H1 (cell line): ENCODE data around the gene CEP72. TPM values are rescaled to one million over a fixed set of nuclear protein-coding genes. Genes with fewer than 3 reads are reported as not detected.

Experiments used
- CTCF ChIA-PET: fragments of 300-600 bp; sonication (Branson Sonifier 250); formaldehyde crosslinking; loops from one replicate; lab custom pipeline; 2021; ENCODE audit not compliant: partially characterized antibody; lab: Charles Lee
- POLR2A ChIA-PET: fragments of 300-600 bp; sonication (Branson Sonifier 250); formaldehyde crosslinking; loops from one replicate; lab custom pipeline; 2021; ENCODE audit warnings: inconsistent platforms; ENCODE audit not compliant: partially characterized antibody; lab: Charles Lee
- DNase-seq, 2 experiments: peaks; one replicate each; pipeline versions ENCODE4 v3.0.0 to v3.0.0-alpha.2; 2010 to 2022; ENCODE audit warnings: low spot score in 2 of 2, low read depth in 1 of 2, mixed read lengths in 1 of 2
- FAIRE-seq: peaks from 2 replicates; lab custom pipeline; 2011; peaks lifted over from hg19 to GRCh38; lab: Jason Lieb, UNC
- H2AFZ ChIP-seq: 2 replicates; pipeline ENCODE4 v1.8.1; 2012; ENCODE audit warnings: low read length, inconsistent platforms
- H2AK5ac ChIP-seq: 2 replicates; pipeline ENCODE4 v1.6.1; 2013; ENCODE audit warnings: low read depth, low read length
- H2BK120ac ChIP-seq: replicated peaks from 2 replicates; pipeline ENCODE3; 2013; ENCODE audit warnings: low read depth, low read length, inconsistent platforms
- H2BK12ac ChIP-seq: 2 replicates; pipeline ENCODE4 v1.6.1; 2013; ENCODE audit warnings: low read depth, low read length
- H2BK15ac ChIP-seq: 2 replicates; pipeline ENCODE4 v1.6.1; 2013; ENCODE audit warnings: low read length
- H2BK20ac ChIP-seq: 2 replicates; pipeline ENCODE4 v1.6.1; 2013; ENCODE audit warnings: low read length
- H2BK5ac ChIP-seq: 2 replicates; pipeline ENCODE4 v1.6.1; 2013; ENCODE audit warnings: low read depth, low read length
- H3K14ac ChIP-seq: 2 replicates; pipeline ENCODE4 v1.6.1; 2013; ENCODE audit warnings: inconsistent platforms; ENCODE audit not compliant: insufficient read length
- H3K18ac ChIP-seq: 2 replicates; pipeline ENCODE4 v1.6.1; 2013; ENCODE audit warnings: low read length; ENCODE audit errors: extremely low read depth
- H3K23ac ChIP-seq: 2 replicates; pipeline ENCODE4 v1.6.1; 2013; ENCODE audit warnings: inconsistent platforms; ENCODE audit not compliant: insufficient read length
- H3K23me2 ChIP-seq: 2 replicates; pipeline ENCODE4 v1.6.1; 2013; ENCODE audit warnings: low read depth, low read length
- H3K27ac ChIP-seq: 2 replicates; pipeline ENCODE4 v1.6.1; 2011; ENCODE audit warnings: low read depth, low read length, inconsistent platforms
- H3K27me3 ChIP-seq, 4 experiments: replicated peaks in 1 of 4; 1 replicate in 1 of 4; 2 replicates in 3 of 4; pipeline versions ENCODE4 v1.6.1 to v1.8.1; 2011 to 2013; ENCODE audit warnings: low read length in 3 of 4, mild to moderate bottlenecking in 3 of 4, inconsistent platforms in 2 of 4, mixed read lengths in 2 of 4, moderate library complexity in 1 of 4; ENCODE audit not compliant: control insufficient read depth in 3 of 4, insufficient read depth in 3 of 4; ENCODE audit errors: extremely low read depth in 1 of 4
- H3K36me3 ChIP-seq, 4 experiments: 2 replicates each; pipeline versions ENCODE4 v1.6.1 to v1.8.1; 2011 to 2013; ENCODE audit warnings: mild to moderate bottlenecking in 4 of 4, low read length in 3 of 4, moderate library complexity in 2 of 4, control low read depth in 1 of 4, inconsistent platforms in 1 of 4; ENCODE audit not compliant: insufficient read depth in 4 of 4, control insufficient read depth in 2 of 4
- H3K4ac ChIP-seq: replicated peaks from 2 replicates; pipeline ENCODE3; 2013; ENCODE audit warnings: low read length, low read depth, mixed read lengths, inconsistent platforms; ENCODE audit not compliant: insufficient read length
- H3K4me1 ChIP-seq, 4 experiments: replicated peaks in 1 of 4; 1 replicate in 1 of 4; 2 replicates in 3 of 4; pipeline versions ENCODE4 v1.6.1 to v1.8.1; 2011 to 2013; ENCODE audit warnings: low read length in 3 of 4, inconsistent platforms in 2 of 4, mixed read lengths in 1 of 4; ENCODE audit not compliant: insufficient read depth in 4 of 4, control insufficient read depth in 3 of 4
- H3K4me2 ChIP-seq, 2 experiments: 2 replicates each; pipeline versions ENCODE4 v1.6.1 to v1.8.1; 2011 to 2013; ENCODE audit warnings: low read depth in 2 of 2, low read length in 2 of 2, control low read depth in 1 of 2, inconsistent platforms in 1 of 2, mild to moderate bottlenecking in 1 of 2; ENCODE audit not compliant: insufficient read depth in 1 of 2
- H3K4me3 ChIP-seq, 4 experiments: fragments of 200-600, 300-600 bp in 1 of 4; sonication (generic), shearing (Covaris generic), sonication (Bioruptor Twin) in 1 of 4; 2 replicates each; pipeline versions ENCODE4 v1.5.1 to v1.8.1; 2011 to 2016; ENCODE audit warnings: low read length in 4 of 4, low read depth in 3 of 4, control low read depth in 2 of 4, inconsistent platforms in 2 of 4, mild to moderate bottlenecking in 2 of 4, mixed read lengths in 1 of 4, moderate library complexity in 1 of 4; ENCODE audit not compliant: insufficient read depth in 2 of 4; ENCODE audit errors: extremely low read depth in 1 of 4
- H3K56ac ChIP-seq: replicated peaks from 2 replicates; pipeline ENCODE3; 2013; ENCODE audit warnings: low read depth, mild to moderate bottlenecking, mixed read lengths, low read length, inconsistent platforms; ENCODE audit not compliant: insufficient read length
- H3K79me1 ChIP-seq: 2 replicates; pipeline ENCODE4 v1.6.1; 2013; ENCODE audit warnings: low read depth, low read length, control low read depth
- H3K79me2 ChIP-seq, 2 experiments: 2 replicates each; pipeline versions ENCODE4 v1.6.1 to v1.8.1; 2012 to 2013; ENCODE audit warnings: low read length in 2 of 2, mild to moderate bottlenecking in 2 of 2, inconsistent platforms in 1 of 2; ENCODE audit not compliant: insufficient read depth in 2 of 2, control insufficient read depth in 1 of 2
- H3K9ac ChIP-seq, 4 experiments: replicated peaks in 1 of 4; 1 replicate in 1 of 4; 2 replicates in 3 of 4; pipeline versions ENCODE4 v1.6.1 to v1.8.1; 2011 to 2013; ENCODE audit warnings: low read depth in 3 of 4, low read length in 3 of 4, control low read depth in 2 of 4, mild to moderate bottlenecking in 2 of 4, moderate library complexity in 2 of 4, inconsistent platforms in 1 of 4; ENCODE audit errors: extremely low read depth in 1 of 4
- H3K9me3 ChIP-seq, 2 experiments: 2 replicates each; pipeline versions ENCODE4 v1.6.1 to v1.8.1; 2012 to 2013; ENCODE audit warnings: mild to moderate bottlenecking in 2 of 2, moderate library complexity in 2 of 2, control low read depth in 1 of 2, inconsistent platforms in 1 of 2, low read depth in 1 of 2, low read length in 1 of 2, mixed read lengths in 1 of 2; ENCODE audit not compliant: insufficient read depth in 2 of 2
- H4K20me1 ChIP-seq, 2 experiments: replicated peaks in 1 of 2; 2 replicates each; pipeline versions ENCODE3 to v1.8.1; 2011 to 2013; ENCODE audit warnings: inconsistent platforms in 2 of 2, low read length in 2 of 2, mild to moderate bottlenecking in 1 of 2; ENCODE audit not compliant: insufficient read depth in 2 of 2, control insufficient read depth in 1 of 2
- H4K5ac ChIP-seq: 2 replicates; pipeline ENCODE4 v1.6.1; 2013; ENCODE audit warnings: low read length, low read depth, mixed read lengths, inconsistent platforms; ENCODE audit not compliant: insufficient read length
- H4K8ac ChIP-seq: 2 replicates; pipeline ENCODE4 v1.8.0; 2013; ENCODE audit warnings: mild to moderate bottlenecking, moderate library complexity, low read length, inconsistent platforms; ENCODE audit not compliant: insufficient read depth; ENCODE audit errors: extremely low read depth
- H4K91ac ChIP-seq: replicated peaks from 2 replicates; pipeline ENCODE3; 2013; ENCODE audit warnings: low read length, mixed read lengths, inconsistent platforms; ENCODE audit not compliant: insufficient read length
- RNF2 ChIP-seq: fragments of 200-900, 300-1000 bp; sonication (generic); IDR thresholded peaks from 2 replicates; pipeline ENCODE4 v1.7.1; 2016; ENCODE audit warnings: borderline replicate concordance, low read depth, mild to moderate bottlenecking, antibody characterized with exemption, low read length; ENCODE audit not compliant: poor library complexity, severe bottlenecking; ENCODE audit errors: missing control alignments
- RXRA ChIP-seq: IDR thresholded peaks from 2 replicates; pipeline ENCODE4 v1.6.1; 2011; ENCODE audit warnings: low read depth, mild to moderate bottlenecking, low read length, moderate library complexity; ENCODE audit not compliant: insufficient read depth
- WGBS, 2 experiments: shearing (Covaris generic) in 1 of 2; methylation state at CpG; one replicate each; pipeline versions ENCODE4 v1.1.6 to v1.1.7; 2013 to 2015; ENCODE audit warnings: low lambda C conversion rate in 2 of 2, mixed read lengths in 2 of 2, inconsistent platforms in 1 of 2, low coverage in 1 of 2, missing lambda C conversion rate in 1 of 2; ENCODE audit not compliant: insufficient replicate concordance in 2 of 2, insufficient coverage in 1 of 2, insufficient read length in 1 of 2; ENCODE audit errors: extremely low coverage in 1 of 2, missing lambda C conversion rate in 1 of 2; 5-methylcytosine and 5-hydroxymethylcytosine counted together
- polyA plus RNA-seq, 7 experiments: library from polyadenylated mRNA; depleted of rRNA in 3 of 7; stranded (reverse) in 5 of 7; unstranded in 2 of 7; fragments of >200 nt in 5 of 7; fragments of 200-250 nt in 2 of 7; gene quantifications; 1 replicate in 5 of 7; 2 replicates in 1 of 7; 4 replicates in 1 of 7; pipeline versions ENCODE4 v1.2.1 to v1.2.3, GENCODE V29; 2011 to 2013; ENCODE audit warnings: missing spikeins in 2 of 7, mixed read lengths in 2 of 7
- total RNA-seq: library from RNA; stranded (reverse); fragmentation: NEBNext Ultra II Directional; extraction: Animal tissue kit (Norgen Biotek cat#: 25700); gene quantifications from 2 replicates; pipeline ENCODE4 v1.2.1, GENCODE V29; 2021

The CEP72 gene
- total and polyA plus RNA-seq, 2 of the 8 experiments (the other 6 are each of a cell fraction or from before 2014, with no cell fraction given) = 13.1 to 19.6 TPM

- no peak overlapping the region for H3K23ac ChIP-seq
- H3K4me2 ChIP-seq = no peak overlapping the region
- H2BK120ac ChIP-seq = no peak overlapping the region
- no peaks in the 10 kb centered on the region for H3K27me3 ChIP-seq
- peaks cover 0 to 5% (median 0%) of the 10 kb centered on the region in 4 experiments; a peak in 1 of 7 replicates for H3K4me1 ChIP-seq
- H3K4me3 ChIP-seq = no peak overlapping the region
- CTCF ChIA-PET = no interaction called here
- no peak overlapping the region for H4K91ac ChIP-seq
- 90% methylated on average over 4 of the region's 4 CpGs; no CpG with 5 or more reads in 1 of the 2 experiments for WGBS, 2 experiments
- H3K9me3 ChIP-seq = peaks cover 4% of the 10 kb centered on the region in 2 experiments; a peak in 3 of 4 replicates
- no peaks in the 10 kb centered on the region for H3K36me3 ChIP-seq
- no peak overlapping the region for H3K56ac ChIP-seq
- TF ChIP-seq RNF2 (no peak), RXRA (no peak)
- H3K27ac ChIP-seq = no peak overlapping the region
- H3K4ac ChIP-seq = no peak overlapping the region
- no peak overlapping the region for H3K18ac ChIP-seq
- no peaks in the 10 kb centered on the region for H3K79me2 ChIP-seq
- no peaks in the 10 kb centered on the region for H4K20me1 ChIP-seq
- no peak overlapping the region; a peak in 1 of 7 replicates for H3K9ac ChIP-seq
- H3K79me1 ChIP-seq = no peaks in the 10 kb centered on the region
- DNase-seq = no peak
- no peak overlapping the region for H4K8ac ChIP-seq
- H2BK5ac ChIP-seq = no peak overlapping the region
- H3K23me2 ChIP-seq = no peaks in the 10 kb centered on the region
- no peak overlapping the region for H3K14ac ChIP-seq
- no peak overlapping the region for H2AK5ac ChIP-seq
- no peak overlapping the region for H4K5ac ChIP-seq
- H2BK15ac ChIP-seq = no peak overlapping the region
- no peak overlapping the region for H2AFZ ChIP-seq
- no peak overlapping the region for H2BK20ac ChIP-seq
- FAIRE-seq = no peak
- POLR2A ChIA-PET = no interaction called here
- H2BK12ac ChIP-seq = no peak overlapping the region
These were observed 36.5 kb upstream of the CEP72 start for GRCh38 chr5:575636-576035.
